ENCODE results near the gene GOT2.
"Not testable (repeated sequence)": the region's sequence is repeated elsewhere in the genome, so short reads cannot be mapped to it uniquely, and the experiment has no call there.

The GOT2 gene

GRCh38 chr16:58717994-58718393 is 16.1 kb downstream of the GOT2 start:
- DNase-seq (ENCODE audit: low read depth): no peak
- no peak overlapping the region for H3K4me3 ChIP-seq (ENCODE audit: control insufficient read depth, low read depth, low read length)
- TF ChIP-seq CTCF (conservative IDR thresholded peaks at IDR 0.05; ENCODE audit: control insufficient read depth, insufficient read depth, low read depth, low read length): no peak

GRCh38 chr16:58716468-58716867 is 17.6 kb downstream of the GOT2 start:
- no peak overlapping the region for H3K4me3 ChIP-seq (ENCODE audit: control insufficient read depth, low read depth, low read length)
- DNase-seq (ENCODE audit: low read depth): no peak
- TF ChIP-seq CTCF (conservative IDR thresholded peaks at IDR 0.05; ENCODE audit: control insufficient read depth, insufficient read depth, low read depth, low read length): no peak

GRCh38 chr16:58713742-58714141 is 20.4 kb downstream of the GOT2 start:
- DNase-seq (ENCODE audit: low read depth): no peak
- no peak for TF ChIP-seq CTCF (conservative IDR thresholded peaks at IDR 0.05; ENCODE audit: control insufficient read depth, insufficient read depth, low read depth, low read length)
- no peak overlapping the region for H3K4me3 ChIP-seq (ENCODE audit: control insufficient read depth, low read depth, low read length)

- no peak for DNase-seq (ENCODE audit: low read depth)
- TF ChIP-seq CTCF (conservative IDR thresholded peaks at IDR 0.05; ENCODE audit: control insufficient read depth, insufficient read depth, low read depth, low read length): no peak
- no peak overlapping the region for H3K4me3 ChIP-seq (ENCODE audit: control insufficient read depth, low read depth, low read length)
Observed at GRCh38 chr16:58709333-58709732, 24.8 kb downstream of the GOT2 start.

GRCh38 chr16:58699151-58699550 is 35.0 kb downstream of the GOT2 start:
- DNase-seq (ENCODE audit: low read depth): no peak
- no peak overlapping the region for H3K4me3 ChIP-seq (ENCODE audit: control insufficient read depth, low read depth, low read length)
- no peak for TF ChIP-seq CTCF (conservative IDR thresholded peaks at IDR 0.05; ENCODE audit: control insufficient read depth, insufficient read depth, low read depth, low read length)

GRCh38 chr16:58695368-58695767 is 38.7 kb downstream of the GOT2 start:
- no peak for DNase-seq (ENCODE audit: low read depth)
- H3K4me3 ChIP-seq (ENCODE audit: control insufficient read depth, low read depth, low read length): no peak overlapping the region
- no peak for TF ChIP-seq CTCF (conservative IDR thresholded peaks at IDR 0.05; ENCODE audit: control insufficient read depth, insufficient read depth, low read depth, low read length)

- H3K4me3 ChIP-seq (ENCODE audit: control insufficient read depth, low read depth, low read length): no peak overlapping the region
- TF ChIP-seq CTCF (conservative IDR thresholded peaks at IDR 0.05; ENCODE audit: control insufficient read depth, insufficient read depth, low read depth, low read length): no peak
- no peak for DNase-seq (ENCODE audit: low read depth)
Observed at GRCh38 chr16:58692450-58692849, 41.7 kb downstream of the GOT2 start.

GRCh38 chr16:58686985-58687706 is 47.0 kb downstream of the GOT2 start:
- DNase-seq (ENCODE audit: low read depth): peak; percentile 54
- H3K4me3 ChIP-seq (ENCODE audit: control insufficient read depth, low read depth, low read length): not testable (repeated sequence)

Data from fibroblast of mammary gland (primary cell).